ENCODE measurements around the gene OSBPL3. TPM values are rescaled to one million over a fixed set of nuclear protein-coding genes. Genes with fewer than 3 reads are reported as not detected.
"Not testable (repeated sequence)": the region's sequence is repeated elsewhere in the genome, so short reads cannot be mapped to it uniquely, and the experiment has no call there.

OSBPL3 gene
- total and polyA plus RNA-seq, 2 donors = 9.1 to 23.3 TPM

GRCh38 chr7:25012710-25013109, 32.7 kb upstream of the OSBPL3 start:
- H3K9me3 ChIP-seq (ENCODE audit: control insufficient read depth in 2 of 2, insufficient read depth in 1 of 2, low read length in 1 of 2); H3K27ac ChIP-seq (ENCODE audit: low read depth in 1 of 2, low read length in 1 of 2); H3K4me1 ChIP-seq (ENCODE audit: control insufficient read depth in 2 of 2, insufficient read depth in 2 of 2, low read length in 2 of 2); H3K27me3 ChIP-seq (ENCODE audit: control insufficient read depth in 2 of 2, insufficient read depth in 1 of 2, low read length in 1 of 2); H3K36me3 ChIP-seq (ENCODE audit: control insufficient read depth in 2 of 2, insufficient read depth in 2 of 2, low read length in 1 of 2); H3K4me3 ChIP-seq (ENCODE audit: low read length in 2 of 2); DNase-seq (ENCODE audit: low read depth in 6 of 9, low spot score in 9 of 9): not testable (repeated sequence)
- WGBS = over 99% methylated on average over 3 of the region's 3 CpGs

DNA sequence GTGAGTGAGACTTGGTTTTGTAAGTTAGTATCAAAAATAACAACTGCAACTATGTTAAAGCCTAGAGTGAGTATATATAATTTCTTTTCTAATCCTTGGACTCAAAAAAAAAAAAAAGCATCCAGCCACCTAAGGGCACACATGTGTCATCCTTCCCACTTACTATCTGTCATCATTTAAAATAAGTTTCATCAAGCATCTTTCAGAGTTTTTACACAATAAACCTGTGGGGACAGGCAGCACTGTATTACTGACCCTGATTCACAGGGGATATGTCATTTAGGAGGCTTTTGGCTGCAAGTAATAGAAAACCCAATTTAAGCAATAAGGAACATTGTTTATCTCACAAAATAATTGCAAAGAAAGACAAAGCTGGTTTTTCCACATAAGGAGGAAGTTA, 32.3 kb upstream of the OSBPL3 start:
- H3K36me3 ChIP-seq (ENCODE audit: control insufficient read depth in 2 of 2, insufficient read depth in 2 of 2, low read length in 1 of 2) = no peaks in the 10 kb centered on the region
- no peak for DNase-seq (ENCODE audit: low read depth in 6 of 9, low spot score in 9 of 9)

GRCh38 chr7:25009257-25009656, 29.3 kb upstream of the OSBPL3 start:
- no peak for DNase-seq (ENCODE audit: low read depth in 6 of 9, low spot score in 9 of 9)
- no peaks in the 10 kb centered on the region for H3K4me1 ChIP-seq (ENCODE audit: control insufficient read depth in 2 of 2, insufficient read depth in 2 of 2, low read length in 2 of 2)

More for the DNA sequence above, 32.3 kb upstream of the OSBPL3 start:
- no peaks in the 10 kb centered on the region for H3K4me1 ChIP-seq (ENCODE audit: control insufficient read depth in 2 of 2, insufficient read depth in 2 of 2, low read length in 2 of 2)
- no peak overlapping the region for H3K27ac ChIP-seq (ENCODE audit: low read depth in 1 of 2, low read length in 1 of 2)
- no peak overlapping the region for H3K4me3 ChIP-seq (ENCODE audit: low read length in 2 of 2)
- no peaks in the 10 kb centered on the region for H3K27me3 ChIP-seq (ENCODE audit: control insufficient read depth in 2 of 2, insufficient read depth in 1 of 2, low read length in 1 of 2)
- H3K9me3 ChIP-seq (ENCODE audit: control insufficient read depth in 2 of 2, insufficient read depth in 1 of 2, low read length in 1 of 2) = peaks cover 0 to 4% of the 10 kb centered on the region in 2 donors

GRCh38 chr7:25007668-25008067, 27.7 kb upstream of the OSBPL3 start:
- no peak overlapping the region for H3K4me3 ChIP-seq (ENCODE audit: low read length in 2 of 2)
- no peaks in the 10 kb centered on the region for H3K4me1 ChIP-seq (ENCODE audit: control insufficient read depth in 2 of 2, insufficient read depth in 2 of 2, low read length in 2 of 2)
- H3K27ac ChIP-seq (ENCODE audit: low read depth in 1 of 2, low read length in 1 of 2) = no peak overlapping the region
- 99% methylated on average over 1 of the region's 1 CpG for WGBS
- no peaks in the 10 kb centered on the region for H3K36me3 ChIP-seq (ENCODE audit: control insufficient read depth in 2 of 2, insufficient read depth in 2 of 2, low read length in 1 of 2)
- H3K27me3 ChIP-seq (ENCODE audit: control insufficient read depth in 2 of 2, insufficient read depth in 1 of 2, low read length in 1 of 2) = no peaks in the 10 kb centered on the region
- H3K9me3 ChIP-seq (ENCODE audit: control insufficient read depth in 2 of 2, insufficient read depth in 1 of 2, low read length in 1 of 2) = peaks cover 0 to 4% of the 10 kb centered on the region in 2 donors
- DNase-seq (ENCODE audit: low read depth in 6 of 9, low spot score in 9 of 9) = no peak

More at GRCh38 chr7:25009257-25009656, 29.3 kb upstream of the OSBPL3 start:
- H3K36me3 ChIP-seq (ENCODE audit: control insufficient read depth in 2 of 2, insufficient read depth in 2 of 2, low read length in 1 of 2) = no peaks in the 10 kb centered on the region
- H3K9me3 ChIP-seq (ENCODE audit: control insufficient read depth in 2 of 2, insufficient read depth in 1 of 2, low read length in 1 of 2) = peaks cover 0 to 4% of the 10 kb centered on the region in 2 donors
- no peak overlapping the region for H3K4me3 ChIP-seq (ENCODE audit: low read length in 2 of 2)
- WGBS = 88% methylated on average over 5 of the region's 5 CpGs
- H3K27ac ChIP-seq (ENCODE audit: low read depth in 1 of 2, low read length in 1 of 2) = no peak overlapping the region
- no peaks in the 10 kb centered on the region for H3K27me3 ChIP-seq (ENCODE audit: control insufficient read depth in 2 of 2, insufficient read depth in 1 of 2, low read length in 1 of 2)

GRCh38 chr7:25006276-25006675, 26.3 kb upstream of the OSBPL3 start:
- DNase-seq (ENCODE audit: low read depth in 6 of 9, low spot score in 9 of 9) = no peak
- H3K9me3 ChIP-seq (ENCODE audit: control insufficient read depth in 2 of 2, insufficient read depth in 1 of 2, low read length in 1 of 2) = peaks cover 0 to 8% of the 10 kb centered on the region in 2 donors
- H3K27ac ChIP-seq (ENCODE audit: low read depth in 1 of 2, low read length in 1 of 2) = no peak overlapping the region
- H3K36me3 ChIP-seq (ENCODE audit: control insufficient read depth in 2 of 2, insufficient read depth in 2 of 2, low read length in 1 of 2) = no peaks in the 10 kb centered on the region
- no peaks in the 10 kb centered on the region for H3K27me3 ChIP-seq (ENCODE audit: control insufficient read depth in 2 of 2, insufficient read depth in 1 of 2, low read length in 1 of 2)
- H3K4me1 ChIP-seq (ENCODE audit: control insufficient read depth in 2 of 2, insufficient read depth in 2 of 2, low read length in 2 of 2) = no peaks in the 10 kb centered on the region
- 58% methylated on average over 1 of the region's 1 CpG for WGBS
- no peak overlapping the region for H3K4me3 ChIP-seq (ENCODE audit: low read length in 2 of 2)

DNA sequence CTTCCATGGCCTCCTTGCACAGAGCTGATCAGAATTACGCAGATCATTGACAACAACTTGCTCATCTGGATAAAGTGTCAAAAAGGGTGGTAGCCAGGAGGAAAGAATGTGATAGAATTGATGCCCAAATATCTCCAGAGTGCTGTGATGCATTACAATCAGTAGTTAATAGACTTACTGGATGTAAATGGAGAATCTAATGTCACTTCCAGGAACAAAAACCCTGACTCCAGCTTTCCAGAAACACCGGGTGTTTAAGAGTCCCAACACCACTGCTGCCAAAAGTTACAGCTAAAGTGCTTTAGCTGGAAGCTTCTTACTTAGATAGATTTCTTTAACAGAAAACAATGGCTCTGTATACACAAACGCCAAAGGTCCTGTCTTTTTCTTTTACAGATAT, 25.7 kb upstream of the OSBPL3 start:
- H3K27me3 ChIP-seq (ENCODE audit: control insufficient read depth in 2 of 2, insufficient read depth in 1 of 2, low read length in 1 of 2) = no peaks in the 10 kb centered on the region
- whole genome bisulfite sequencing = 94% methylated on average over 3 of the region's 3 CpGs
- no peak for DNase-seq (ENCODE audit: low read depth in 6 of 9, low spot score in 9 of 9)

GRCh38 chr7:25002786-25003185, 22.8 kb upstream of the OSBPL3 start:
- Histone ChIP-seq H3K4me3 (ENCODE audit: low read length in 2 of 2) (no peak overlapping the region), H3K9me3 (ENCODE audit: control insufficient read depth in 2 of 2, insufficient read depth in 1 of 2, low read length in 1 of 2) (peaks cover 0 to 4% of the 10 kb centered on the region in 2 donors), H3K27me3 (ENCODE audit: control insufficient read depth in 2 of 2, insufficient read depth in 1 of 2, low read length in 1 of 2) (no peaks in the 10 kb centered on the region), H3K36me3 (ENCODE audit: control insufficient read depth in 2 of 2, insufficient read depth in 2 of 2, low read length in 1 of 2) (no peaks in the 10 kb centered on the region), H3K4me1 (ENCODE audit: control insufficient read depth in 2 of 2, insufficient read depth in 2 of 2, low read length in 2 of 2) (no peaks in the 10 kb centered on the region), H3K27ac (ENCODE audit: low read depth in 1 of 2, low read length in 1 of 2) (no peak overlapping the region)
- DNase-seq (ENCODE audit: low read depth in 6 of 9, low spot score in 9 of 9) = no peak
- 100% methylated on average over 1 of the region's 1 CpG for WGBS

More for the DNA sequence above, 25.7 kb upstream of the OSBPL3 start:
- peaks cover 0 to 8% of the 10 kb centered on the region in 2 donors for H3K9me3 ChIP-seq (ENCODE audit: control insufficient read depth in 2 of 2, insufficient read depth in 1 of 2, low read length in 1 of 2)
- no peaks in the 10 kb centered on the region for H3K4me1 ChIP-seq (ENCODE audit: control insufficient read depth in 2 of 2, insufficient read depth in 2 of 2, low read length in 2 of 2)
- H3K36me3 ChIP-seq (ENCODE audit: control insufficient read depth in 2 of 2, insufficient read depth in 2 of 2, low read length in 1 of 2) = no peaks in the 10 kb centered on the region
- H3K27ac ChIP-seq (ENCODE audit: low read depth in 1 of 2, low read length in 1 of 2) = no peak overlapping the region
- H3K4me3 ChIP-seq (ENCODE audit: low read length in 2 of 2) = no peak overlapping the region

DNA sequence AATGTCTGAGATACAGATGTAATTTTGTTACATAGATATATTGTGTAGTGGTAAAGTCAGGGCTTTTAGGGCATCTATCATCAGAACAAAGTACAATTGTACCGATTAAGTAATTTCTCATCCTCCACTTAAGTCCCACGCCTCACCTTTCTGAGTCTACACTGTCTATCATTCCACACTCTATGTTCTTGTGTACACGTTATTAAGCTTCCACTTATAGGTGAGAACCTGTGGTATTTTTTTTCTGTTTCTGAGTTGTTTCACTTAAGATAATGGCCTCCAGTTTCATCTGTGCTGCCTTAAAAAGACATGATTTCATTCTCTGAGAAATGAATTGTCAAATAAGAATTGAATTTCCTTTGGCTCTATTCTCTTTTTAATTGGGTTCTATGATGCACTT, 15.5 kb upstream of the OSBPL3 start:
- Histone ChIP-seq H3K27ac (ENCODE audit: low read depth in 1 of 2, low read length in 1 of 2) (no peak overlapping the region), H3K4me1 (ENCODE audit: control insufficient read depth in 2 of 2, insufficient read depth in 2 of 2, low read length in 2 of 2) (no peaks in the 10 kb centered on the region), H3K36me3 (ENCODE audit: control insufficient read depth in 2 of 2, insufficient read depth in 2 of 2, low read length in 1 of 2) (no peaks in the 10 kb centered on the region), H3K9me3 (ENCODE audit: control insufficient read depth in 2 of 2, insufficient read depth in 1 of 2, low read length in 1 of 2) (no peaks in the 10 kb centered on the region), H3K27me3 (ENCODE audit: control insufficient read depth in 2 of 2, insufficient read depth in 1 of 2, low read length in 1 of 2) (no peaks in the 10 kb centered on the region), H3K4me3 (ENCODE audit: low read length in 2 of 2) (no peak overlapping the region)
- no peak for DNase-seq (ENCODE audit: low read depth in 6 of 9, low spot score in 9 of 9)
- 93% methylated on average over 3 of the region's 3 CpGs for WGBS

- over 99% methylated on average over 4 of the region's 4 CpGs for WGBS
- no peak for DNase-seq (ENCODE audit: low read depth in 6 of 9, low spot score in 9 of 9)
- H3K4me1 ChIP-seq (ENCODE audit: control insufficient read depth in 2 of 2, insufficient read depth in 2 of 2, low read length in 2 of 2) = no peaks in the 10 kb centered on the region
- no peak overlapping the region for H3K4me3 ChIP-seq (ENCODE audit: low read length in 2 of 2)
- no peak overlapping the region for H3K27ac ChIP-seq (ENCODE audit: low read depth in 1 of 2, low read length in 1 of 2)
- no peaks in the 10 kb centered on the region for H3K36me3 ChIP-seq (ENCODE audit: control insufficient read depth in 2 of 2, insufficient read depth in 2 of 2, low read length in 1 of 2)
- H3K9me3 ChIP-seq (ENCODE audit: control insufficient read depth in 2 of 2, insufficient read depth in 1 of 2, low read length in 1 of 2) = no peaks in the 10 kb centered on the region
- no peaks in the 10 kb centered on the region for H3K27me3 ChIP-seq (ENCODE audit: control insufficient read depth in 2 of 2, insufficient read depth in 1 of 2, low read length in 1 of 2)
Measured at GRCh38 chr7:24992314-24992713, 12.3 kb upstream of the OSBPL3 start.

- DNase-seq (ENCODE audit: low read depth in 6 of 9, low spot score in 9 of 9) = no peak
- no peak overlapping the region for H3K27ac ChIP-seq (ENCODE audit: low read depth in 1 of 2, low read length in 1 of 2)
- no peaks in the 10 kb centered on the region for H3K36me3 ChIP-seq (ENCODE audit: control insufficient read depth in 2 of 2, insufficient read depth in 2 of 2, low read length in 1 of 2)
- H3K4me3 ChIP-seq (ENCODE audit: low read length in 2 of 2) = no peak overlapping the region
- WGBS = 96% methylated on average over 3 of the region's 3 CpGs
- H3K9me3 ChIP-seq (ENCODE audit: control insufficient read depth in 2 of 2, insufficient read depth in 1 of 2, low read length in 1 of 2) = no peaks in the 10 kb centered on the region
- H3K27me3 ChIP-seq (ENCODE audit: control insufficient read depth in 2 of 2, insufficient read depth in 1 of 2, low read length in 1 of 2) = no peaks in the 10 kb centered on the region
- H3K4me1 ChIP-seq (ENCODE audit: control insufficient read depth in 2 of 2, insufficient read depth in 2 of 2, low read length in 2 of 2) = no peaks in the 10 kb centered on the region
Measured at GRCh38 chr7:24991353-24991752, 11.4 kb upstream of the OSBPL3 start.

All from thymus (tissue), 11 donors.